Ovary (tissue), 3 donors: ENCODE data around the gene CDS1.

Source experiments
- POLR2A ChIP-seq: fragments of 450-650 bp; IDR thresholded peaks from one replicate; pipeline ENCODE4 v1.6.1; 2017; ENCODE audit warnings: antibody characterized with exemption, mild to moderate bottlenecking, moderate library complexity
- TF ChIP-seq, protein P1 (sequence below), 3 donors: fragments of 450-650 bp in 2 of 3; fragments of 200-600 bp in 1 of 3; IDR thresholded peaks; one replicate each; pipeline versions ENCODE4 v1.5.1 to v1.8.0; 2016 to 2022; ENCODE audit warnings: antibody characterized with exemption in 3 of 3, mild to moderate bottlenecking in 1 of 3
- donor health status: DM: no; HTN: no; CAD: no.

- TF ChIP-seq, protein P1, sequence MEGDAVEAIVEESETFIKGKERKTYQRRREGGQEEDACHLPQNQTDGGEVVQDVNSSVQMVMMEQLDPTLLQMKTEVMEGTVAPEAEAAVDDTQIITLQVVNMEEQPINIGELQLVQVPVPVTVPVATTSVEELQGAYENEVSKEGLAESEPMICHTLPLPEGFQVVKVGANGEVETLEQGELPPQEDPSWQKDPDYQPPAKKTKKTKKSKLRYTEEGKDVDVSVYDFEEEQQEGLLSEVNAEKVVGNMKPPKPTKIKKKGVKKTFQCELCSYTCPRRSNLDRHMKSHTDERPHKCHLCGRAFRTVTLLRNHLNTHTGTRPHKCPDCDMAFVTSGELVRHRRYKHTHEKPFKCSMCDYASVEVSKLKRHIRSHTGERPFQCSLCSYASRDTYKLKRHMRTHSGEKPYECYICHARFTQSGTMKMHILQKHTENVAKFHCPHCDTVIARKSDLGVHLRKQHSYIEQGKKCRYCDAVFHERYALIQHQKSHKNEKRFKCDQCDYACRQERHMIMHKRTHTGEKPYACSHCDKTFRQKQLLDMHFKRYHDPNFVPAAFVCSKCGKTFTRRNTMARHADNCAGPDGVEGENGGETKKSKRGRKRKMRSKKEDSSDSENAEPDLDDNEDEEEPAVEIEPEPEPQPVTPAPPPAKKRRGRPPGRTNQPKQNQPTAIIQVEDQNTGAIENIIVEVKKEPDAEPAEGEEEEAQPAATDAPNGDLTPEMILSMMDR (IDR thresholded peaks at IDR 0.05): no peak
- no peak for TF ChIP-seq POLR2A
These were observed 108.9 kb downstream of the CDS1 start for GRCh38 chr4:84691800-84692199.
